Activated CD4-positive, alpha-beta T cell treated with anti-CD3 and anti-CD28 coated beads for 24 hours (primary cell): ENCODE results near the gene VIPR1.
A peak's percentile ranks its signal among the peaks of the same experiment; 100 is the strongest.

Source experiments
- DNase-seq, 2 donors: peaks; one replicate each; pipeline ENCODE4 v3.0.0-alpha.2; 2020; ENCODE audit warnings: low read depth in 2 of 2

Gene VIPR1

GRCh38 chr3:42502429-42503250 is at the start of gene VIPR1:
VIPR1 (plus strand) TSS chr3:42502643; CDS start chr3:42502736, 93 bp downstream.
- peak; percentile 85 to 87 for DNase-seq

- no peak for DNase-seq
Observed at GRCh38 chr3:42456211-42456610, 46.2 kb upstream of the VIPR1 start.

GRCh38 chr3:42459151-42459550 is 43.3 kb upstream of the VIPR1 start:
- DNase-seq: no peak

- DNase-seq: no peak
Observed at GRCh38 chr3:42461762-42462161, 40.7 kb upstream of the VIPR1 start.

GRCh38 chr3:42463093-42463492 is 39.4 kb upstream of the VIPR1 start:
- no peak for DNase-seq

- no peak for DNase-seq
Observed at GRCh38 chr3:42468111-42468510, 34.3 kb upstream of the VIPR1 start.

GRCh38 chr3:42472555-42472954 is 29.9 kb upstream of the VIPR1 start:
- no peak for DNase-seq

GRCh38 chr3:42473083-42473932 is 29.1 kb upstream of the VIPR1 start:
- DNase-seq: no peak

GRCh38 chr3:42476225-42477125 is 26.0 kb upstream of the VIPR1 start:
- DNase-seq: no peak

GRCh38 chr3:42477696-42478095 is 24.7 kb upstream of the VIPR1 start:
- DNase-seq: no peak

- DNase-seq: no peak
Observed at GRCh38 chr3:42478830-42479229, 23.6 kb upstream of the VIPR1 start.

GRCh38 chr3:42486814-42487565 is 15.5 kb upstream of the VIPR1 start:
- no peak for DNase-seq

GRCh38 chr3:42488687-42489086 is 13.8 kb upstream of the VIPR1 start:
- no peak for DNase-seq

GRCh38 chr3:42489116-42489936 is 13.1 kb upstream of the VIPR1 start:
- DNase-seq: no peak

- DNase-seq: no peak
Observed at GRCh38 chr3:42489937-42490227, 12.6 kb upstream of the VIPR1 start.

GRCh38 chr3:42490243-42490642 is 12.2 kb upstream of the VIPR1 start:
- no peak for DNase-seq

- DNase-seq: no peak
Observed at GRCh38 chr3:42491881-42492507, 10.4 kb upstream of the VIPR1 start.

GRCh38 chr3:42492508-42493080 is 9.8 kb upstream of the VIPR1 start:
- no peak for DNase-seq

GRCh38 chr3:42493126-42493797 is 9.2 kb upstream of the VIPR1 start:
- DNase-seq: no peak
